RWPE2 (cell line): Measurements from ENCODE around the gene ZMYND19.
A peak's percentile ranks its signal among the peaks of the same experiment; 100 is the strongest.

Source experiments
- ATAC-seq: fragments of 200-7000 bp; cut with Tn5 transposase; 3 replicates; pipeline ENCODE4 v1.9.1; 2021; ENCODE audit warnings: low read depth
- DNase-seq: peaks from one replicate; pipeline ENCODE4 v3.0.0-alpha.2; 2020; ENCODE audit warnings: low spot score
- H3K27ac ChIP-seq: fragments of 450-650 bp; 2 replicates; pipeline ENCODE4 v1.5.1; 2017; ENCODE audit warnings: mild to moderate bottlenecking; ENCODE audit not compliant: poor library complexity, severe bottlenecking
- H3K27me3 ChIP-seq: fragments of 250-450 bp; sonication (Bioruptor Pico); 2 replicates; pipeline ENCODE4 v1.5.1; 2021; ENCODE audit warnings: mild to moderate bottlenecking, moderate library complexity; ENCODE audit not compliant: insufficient read depth, poor library complexity, severe bottlenecking
- H3K36me3 ChIP-seq: fragments of 250-450 bp; sonication (Bioruptor Pico); 2 replicates; pipeline ENCODE4 v1.5.1; 2020; ENCODE audit warnings: low read depth, mild to moderate bottlenecking, moderate library complexity
- H3K4me1 ChIP-seq: fragments of 250-450 bp; sonication (Bioruptor Pico); 2 replicates; pipeline ENCODE4 v1.5.1; 2021; ENCODE audit warnings: mild to moderate bottlenecking, moderate library complexity; ENCODE audit not compliant: insufficient read depth, poor library complexity, severe bottlenecking
- H3K4me3 ChIP-seq: fragments of 250-450 bp; sonication (Bioruptor Pico); 2 replicates; pipeline ENCODE4 v1.5.1; 2021; ENCODE audit warnings: mild to moderate bottlenecking, moderate library complexity; ENCODE audit not compliant: severe bottlenecking
- H3K9me3 ChIP-seq: fragments of 250-450 bp; sonication (Bioruptor Pico); 2 replicates; pipeline ENCODE4 v1.5.1; 2021; ENCODE audit warnings: mild to moderate bottlenecking, moderate library complexity; ENCODE audit not compliant: severe bottlenecking
- TF ChIP-seq, protein P1 (sequence below): fragments of 450-650 bp; IDR thresholded peaks from one replicate; pipeline ENCODE4 v1.5.1; 2017; ENCODE audit warnings: mild to moderate bottlenecking, moderate library complexity; ENCODE audit not compliant: poor library complexity, severe bottlenecking

The ZMYND19 gene

DNA sequence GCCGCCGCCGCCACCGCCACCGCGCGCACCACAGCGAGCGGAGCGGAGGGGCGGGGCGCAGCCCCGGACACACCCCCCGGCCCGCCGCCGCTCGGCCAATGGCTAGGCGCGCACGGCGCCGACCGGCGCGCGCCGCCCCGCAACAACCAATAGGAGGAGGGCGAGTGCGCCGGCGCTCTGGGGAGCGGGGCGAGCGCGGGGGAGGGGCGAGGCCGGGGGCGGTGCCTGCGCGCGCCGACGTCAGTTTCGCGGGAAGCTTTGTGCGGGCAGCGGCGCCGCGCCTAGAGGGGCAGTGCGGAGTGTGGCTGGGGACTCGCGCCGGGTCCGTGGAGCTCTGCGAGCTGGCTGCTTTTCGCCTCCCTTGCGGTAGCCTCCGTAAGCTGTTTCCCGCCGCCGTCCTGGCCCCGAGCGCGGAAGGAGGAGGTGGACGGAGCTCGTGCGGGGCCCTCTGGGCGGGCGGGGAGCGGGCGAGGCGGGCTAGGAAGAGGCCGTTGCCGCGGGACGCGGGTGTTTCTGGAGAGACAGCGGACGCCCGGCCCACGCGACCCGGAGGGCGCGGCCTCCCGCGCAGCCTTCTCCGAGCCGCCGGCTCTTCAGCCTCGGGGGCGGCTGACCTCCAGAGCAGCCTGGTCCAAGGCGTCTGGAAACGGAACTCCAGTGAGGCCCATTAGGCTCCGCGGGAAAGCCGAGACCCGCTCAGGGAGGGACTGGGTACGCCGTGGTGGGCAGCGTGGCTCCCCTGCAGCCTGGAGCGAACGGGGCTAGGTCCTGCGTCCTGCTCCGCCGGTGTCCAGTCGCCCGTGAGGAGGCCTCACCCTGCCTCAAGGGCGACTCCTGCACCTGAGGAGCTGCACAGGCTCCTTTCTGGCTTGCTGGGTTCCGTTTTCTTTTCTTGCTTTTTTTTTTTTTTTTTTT lies at the start of gene ZMYND19:
TSS of gene ZMYND19 (minus strand) at position 44 of the 915 bp plus-strand sequence. CDS start 249 bp downstream, outside the sequence.
- H3K27ac ChIP-seq = peak within 1 kb of the TSS; percentile 56
- H3K4me3 ChIP-seq = peak within 1 kb of the TSS; percentile 88
- H3K36me3 ChIP-seq = peaks cover 27% of the 10 kb centered on the region

DNA sequence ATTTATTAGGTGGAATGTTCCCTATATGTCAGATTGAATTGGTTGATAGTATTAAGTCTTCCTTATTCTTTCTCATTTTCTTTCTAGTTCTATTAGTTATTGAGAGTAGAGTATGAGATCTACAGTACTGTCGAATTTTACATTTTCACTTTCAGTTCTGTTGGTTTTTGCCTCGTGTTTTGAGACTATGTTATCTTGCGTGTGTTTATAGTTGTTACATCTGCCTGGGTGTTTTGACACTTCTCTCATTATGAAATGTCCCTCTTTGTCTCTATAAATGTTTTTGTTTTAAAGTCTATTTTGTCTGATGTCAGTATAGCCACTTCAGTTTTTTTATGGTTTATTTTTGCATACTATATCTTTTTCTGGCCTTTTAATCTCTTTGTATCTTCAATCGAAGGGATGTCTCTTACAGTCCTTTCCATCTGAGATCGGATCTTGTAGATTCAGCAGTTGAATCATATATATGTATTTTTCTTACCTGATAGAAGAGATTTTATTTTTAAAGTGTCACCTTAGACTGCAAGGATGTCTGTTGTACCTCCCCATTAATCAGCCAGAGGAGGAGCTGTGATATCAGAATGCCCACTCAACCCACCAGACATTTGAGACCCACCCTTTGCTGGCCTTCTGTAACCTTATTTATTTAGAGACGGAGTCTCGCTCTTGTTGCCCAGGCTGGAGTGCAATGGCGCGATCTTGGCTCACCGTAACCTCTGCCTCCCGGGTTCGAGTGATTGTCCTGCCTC lies 49.2 kb upstream of the ZMYND19 start:
- no peak for ATAC-seq

More for the DNA sequence above, at the start of gene ZMYND19:
- H3K27me3 ChIP-seq = no peaks in the 10 kb centered on the region
- no peaks in the 10 kb centered on the region for H3K9me3 ChIP-seq
- peak; percentile 90 for ATAC-seq
- peak; percentile 77 for DNase-seq
- TF ChIP-seq, protein P1, sequence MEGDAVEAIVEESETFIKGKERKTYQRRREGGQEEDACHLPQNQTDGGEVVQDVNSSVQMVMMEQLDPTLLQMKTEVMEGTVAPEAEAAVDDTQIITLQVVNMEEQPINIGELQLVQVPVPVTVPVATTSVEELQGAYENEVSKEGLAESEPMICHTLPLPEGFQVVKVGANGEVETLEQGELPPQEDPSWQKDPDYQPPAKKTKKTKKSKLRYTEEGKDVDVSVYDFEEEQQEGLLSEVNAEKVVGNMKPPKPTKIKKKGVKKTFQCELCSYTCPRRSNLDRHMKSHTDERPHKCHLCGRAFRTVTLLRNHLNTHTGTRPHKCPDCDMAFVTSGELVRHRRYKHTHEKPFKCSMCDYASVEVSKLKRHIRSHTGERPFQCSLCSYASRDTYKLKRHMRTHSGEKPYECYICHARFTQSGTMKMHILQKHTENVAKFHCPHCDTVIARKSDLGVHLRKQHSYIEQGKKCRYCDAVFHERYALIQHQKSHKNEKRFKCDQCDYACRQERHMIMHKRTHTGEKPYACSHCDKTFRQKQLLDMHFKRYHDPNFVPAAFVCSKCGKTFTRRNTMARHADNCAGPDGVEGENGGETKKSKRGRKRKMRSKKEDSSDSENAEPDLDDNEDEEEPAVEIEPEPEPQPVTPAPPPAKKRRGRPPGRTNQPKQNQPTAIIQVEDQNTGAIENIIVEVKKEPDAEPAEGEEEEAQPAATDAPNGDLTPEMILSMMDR = no peak
- H3K4me1 ChIP-seq = no peaks in the 10 kb centered on the region

DNA sequence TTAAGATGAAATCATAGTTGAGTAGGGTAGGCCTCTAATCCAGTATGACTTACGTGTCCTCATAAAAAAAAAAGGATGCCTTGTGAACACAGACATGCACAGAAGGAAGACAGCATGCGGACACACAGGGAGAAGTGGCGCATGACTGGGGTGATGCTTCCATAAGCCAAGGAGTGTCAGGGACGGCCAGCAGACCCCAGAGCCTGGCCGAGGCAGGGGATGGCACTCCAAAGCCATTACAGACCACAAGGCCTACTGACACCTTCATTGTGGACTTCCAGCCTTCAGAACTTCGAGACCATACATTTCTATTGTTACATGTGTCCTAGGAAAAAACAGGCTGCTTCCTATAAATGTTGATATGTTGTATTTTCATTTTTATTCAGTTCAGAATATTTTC lies 48.4 kb upstream of the ZMYND19 start:
- H3K4me3 ChIP-seq = no peak overlapping the region

More for the DNA sequence above, 49.2 kb upstream of the ZMYND19 start:
- H3K36me3 ChIP-seq = peaks cover 14% of the 10 kb centered on the region
- no peaks in the 10 kb centered on the region for H3K4me1 ChIP-seq
- no peak overlapping the region for H3K27ac ChIP-seq
- no peaks in the 10 kb centered on the region for H3K27me3 ChIP-seq
- DNase-seq = no peak
- TF ChIP-seq, protein P1 = no peak
- no peak overlapping the region for H3K4me3 ChIP-seq
- H3K9me3 ChIP-seq = no peaks in the 10 kb centered on the region

DNA sequence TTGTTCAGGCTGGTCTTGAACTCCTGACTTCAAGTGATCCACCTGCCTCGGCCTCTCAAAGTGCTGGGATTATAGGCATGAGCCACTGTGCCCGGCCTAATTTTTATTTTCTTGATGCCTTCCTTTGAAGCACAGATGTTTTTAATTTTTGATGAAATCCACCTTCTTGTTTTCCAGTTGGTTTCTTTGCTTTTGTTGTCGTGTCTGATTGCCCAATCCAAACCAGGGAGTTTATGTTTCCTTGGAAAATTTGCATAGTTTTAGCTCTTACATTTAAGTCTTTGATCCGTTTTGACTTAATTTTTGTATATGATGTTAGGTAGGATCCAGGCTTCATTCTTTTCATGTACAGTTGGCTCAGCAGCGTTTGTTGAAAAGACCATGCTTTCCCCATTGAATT lies 43.7 kb upstream of the ZMYND19 start:
- TF ChIP-seq, protein P1 = no peak
- Histone ChIP-seq H3K36me3 (no peaks in the 10 kb centered on the region), H3K4me3 (no peak overlapping the region), H3K9me3 (no peaks in the 10 kb centered on the region), H3K4me1 (no peaks in the 10 kb centered on the region), H3K27me3 (no peaks in the 10 kb centered on the region), H3K27ac (no peak overlapping the region)
- DNase-seq = no peak
- no peak for ATAC-seq

More for the DNA sequence above, 48.4 kb upstream of the ZMYND19 start:
- TF ChIP-seq, protein P1 = no peak
- Histone ChIP-seq H3K9me3 (no peaks in the 10 kb centered on the region), H3K27ac (no peak overlapping the region), H3K36me3 (peaks cover 10% of the 10 kb centered on the region), H3K4me1 (no peaks in the 10 kb centered on the region), H3K27me3 (no peaks in the 10 kb centered on the region)
- DNase-seq (peak; percentile 10), ATAC-seq (no peak)
